GM06990 (cell line): ENCODE data around the gene TMEM272.
A peak's percentile ranks its signal among the peaks of the same experiment; 100 is the strongest.

ENCODE experiments used
- DNase-seq: peaks from one replicate; pipeline ENCODE4 v3.0.0-alpha.2; 2011; ENCODE audit not compliant: insufficient read length; ENCODE audit errors: extremely low read depth
- H3K27me3 ChIP-seq: replicated peaks from 2 replicates; pipeline ENCODE4 v1.6.0; 2011; ENCODE audit warnings: low read length; ENCODE audit not compliant: control insufficient read depth, insufficient read depth
- H3K36me3 ChIP-seq: 2 replicates; pipeline ENCODE4 v1.5.1; 2011; ENCODE audit warnings: low read length; ENCODE audit not compliant: control insufficient read depth, insufficient read depth
- H3K4me3 ChIP-seq: replicated peaks from 2 replicates; pipeline ENCODE4 v1.5.1; 2011; ENCODE audit warnings: low read depth, mild to moderate bottlenecking, control low read depth, low read length
- TF ChIP-seq, protein P1 (sequence below): IDR thresholded peaks from 2 replicates; pipeline ENCODE4 v1.5.1; 2011; ENCODE audit warnings: low read length, control low read depth, mild to moderate bottlenecking, inconsistent platforms; ENCODE audit not compliant: insufficient read depth, poor library complexity, severe bottlenecking

The TMEM272 gene

GRCh38 chr13:51873117-51873798 lies 28.3 kb upstream of the TMEM272 start:
- no peak overlapping the region for H3K4me3 ChIP-seq
- no peaks in the 10 kb centered on the region for H3K36me3 ChIP-seq
- TF ChIP-seq, protein P1, sequence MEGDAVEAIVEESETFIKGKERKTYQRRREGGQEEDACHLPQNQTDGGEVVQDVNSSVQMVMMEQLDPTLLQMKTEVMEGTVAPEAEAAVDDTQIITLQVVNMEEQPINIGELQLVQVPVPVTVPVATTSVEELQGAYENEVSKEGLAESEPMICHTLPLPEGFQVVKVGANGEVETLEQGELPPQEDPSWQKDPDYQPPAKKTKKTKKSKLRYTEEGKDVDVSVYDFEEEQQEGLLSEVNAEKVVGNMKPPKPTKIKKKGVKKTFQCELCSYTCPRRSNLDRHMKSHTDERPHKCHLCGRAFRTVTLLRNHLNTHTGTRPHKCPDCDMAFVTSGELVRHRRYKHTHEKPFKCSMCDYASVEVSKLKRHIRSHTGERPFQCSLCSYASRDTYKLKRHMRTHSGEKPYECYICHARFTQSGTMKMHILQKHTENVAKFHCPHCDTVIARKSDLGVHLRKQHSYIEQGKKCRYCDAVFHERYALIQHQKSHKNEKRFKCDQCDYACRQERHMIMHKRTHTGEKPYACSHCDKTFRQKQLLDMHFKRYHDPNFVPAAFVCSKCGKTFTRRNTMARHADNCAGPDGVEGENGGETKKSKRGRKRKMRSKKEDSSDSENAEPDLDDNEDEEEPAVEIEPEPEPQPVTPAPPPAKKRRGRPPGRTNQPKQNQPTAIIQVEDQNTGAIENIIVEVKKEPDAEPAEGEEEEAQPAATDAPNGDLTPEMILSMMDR = no peak
- no peak for DNase-seq
- H3K27me3 ChIP-seq = no peaks in the 10 kb centered on the region; the same call in 1 of the 2 replicates

DNA sequence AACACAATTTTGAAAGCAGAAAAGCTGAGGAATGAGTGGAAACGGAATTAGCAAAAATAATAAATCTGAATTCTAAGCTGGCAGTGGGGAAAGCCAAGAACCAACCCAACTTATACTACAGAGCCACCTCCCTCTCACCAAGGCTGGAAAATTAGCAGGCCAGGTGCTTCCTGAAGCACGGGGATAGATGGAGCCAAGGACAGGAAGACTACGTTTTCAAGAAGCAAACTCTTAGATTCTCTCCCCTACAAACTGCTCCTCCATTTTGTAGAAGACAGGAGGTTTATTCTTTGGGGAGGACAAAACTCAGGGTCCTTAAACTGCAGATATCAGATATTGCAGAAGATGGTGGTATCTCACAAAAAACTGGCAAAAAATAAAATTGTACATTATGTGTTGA lies 25.6 kb upstream of the TMEM272 start:
- TF ChIP-seq, protein P1 = no peak
- DNase-seq = no peak
- Histone ChIP-seq H3K36me3 (no peaks in the 10 kb centered on the region), H3K4me3 (no peak overlapping the region), H3K27me3 (no peaks in the 10 kb centered on the region; the same call in none of the 2 replicates)

DNA sequence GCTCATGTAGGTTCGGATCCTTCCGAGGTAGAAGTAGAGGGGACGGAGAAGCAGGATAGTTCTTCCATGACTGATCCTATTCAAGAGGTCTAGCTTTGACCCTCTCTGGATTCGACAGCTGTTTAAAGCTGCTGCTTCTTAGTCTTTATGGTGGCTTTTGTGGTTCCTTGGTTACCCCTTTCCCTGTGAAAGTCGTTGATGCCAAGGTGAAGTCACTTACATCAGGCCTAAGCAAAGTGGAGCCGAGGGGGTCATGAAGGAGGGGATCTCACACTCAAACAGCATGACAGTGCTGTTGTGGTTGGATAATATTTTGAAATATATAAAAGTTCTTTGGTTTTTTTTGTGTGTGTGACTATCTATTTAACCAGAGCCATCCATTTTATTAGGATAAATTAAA lies 24.9 kb upstream of the TMEM272 start:
- no peak for DNase-seq
- H3K4me3 ChIP-seq = no peak overlapping the region
- no peaks in the 10 kb centered on the region; the same call in none of the 2 replicates for H3K27me3 ChIP-seq
- H3K36me3 ChIP-seq = no peaks in the 10 kb centered on the region
- TF ChIP-seq, protein P1 = no peak

DNA sequence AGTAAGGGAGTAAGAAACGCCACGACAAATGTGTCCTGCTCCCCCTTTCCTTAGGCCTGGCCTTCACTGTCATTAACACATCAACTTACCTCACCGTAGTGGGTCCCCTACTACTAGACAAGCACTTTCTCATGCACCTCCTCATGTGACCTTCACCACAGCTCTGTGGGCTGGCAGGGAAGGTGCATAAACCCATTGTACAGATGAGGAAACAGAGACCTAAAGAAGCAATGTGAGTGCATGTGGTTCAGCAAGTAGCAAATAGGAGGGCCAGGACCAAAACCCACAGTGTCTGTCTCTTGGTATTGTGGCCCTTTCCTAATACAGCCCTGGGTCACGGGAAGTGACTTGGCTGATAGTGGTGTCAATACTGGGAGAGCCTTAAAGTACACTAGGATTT lies 22.1 kb upstream of the TMEM272 start:
- TF ChIP-seq, protein P1 = no peak
- Histone ChIP-seq H3K27me3 (no peaks in the 10 kb centered on the region; the same call in none of the 2 replicates), H3K4me3 (no peak overlapping the region), H3K36me3 (no peaks in the 10 kb centered on the region)
- no peak for DNase-seq

GRCh38 chr13:51865838-51866237 lies 20.9 kb upstream of the TMEM272 start:
- no peak overlapping the region for H3K4me3 ChIP-seq
- H3K36me3 ChIP-seq = no peaks in the 10 kb centered on the region
- no peak for DNase-seq
- TF ChIP-seq, protein P1 = peak; percentile 7
- H3K27me3 ChIP-seq = no peaks in the 10 kb centered on the region; the same call in none of the 2 replicates
